HG03280 (cell line): ENCODE measurements around the gene EVI2B.
"Not testable (repeated sequence)": the region's sequence is repeated elsewhere in the genome, so short reads cannot be mapped to it uniquely, and the experiment has no call there.

Source experiments
- ATAC-seq: cut with Tn5 transposase; IDR thresholded peaks from one replicate; pipeline ENCODE4 v1.9.1; 2021; ENCODE audit warnings: mild to moderate bottlenecking, moderate library complexity; ENCODE audit not compliant: unreplicated experiment

The EVI2B gene

DNA sequence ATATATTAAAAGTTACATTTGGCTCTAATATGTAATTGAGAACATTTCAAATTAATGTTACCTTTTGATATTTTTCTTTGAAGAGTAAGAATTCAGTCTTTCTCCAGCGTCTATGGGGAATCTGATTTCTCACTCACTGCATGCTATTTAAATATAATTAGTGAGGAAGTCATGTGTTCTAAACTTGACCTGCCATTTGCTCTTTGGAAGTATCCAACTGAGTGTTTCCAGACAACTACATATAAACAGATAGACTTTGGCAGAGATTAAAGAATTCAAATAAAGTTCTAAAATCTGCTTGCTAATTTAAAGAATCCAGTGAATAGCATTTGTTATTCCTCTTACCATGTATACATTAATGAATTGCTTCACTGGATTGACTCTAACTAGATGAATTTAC, 40.3 kb downstream of the EVI2B start:
- ATAC-seq = no peak

GRCh38 chr17:31272803-31273202, 41.1 kb downstream of the EVI2B start:
- no peak for ATAC-seq

GRCh38 chr17:31272236-31272635, 41.6 kb downstream of the EVI2B start:
- ATAC-seq = no peak

- ATAC-seq = no peak
Observed at GRCh38 chr17:31269578-31269983, 44.3 kb downstream of the EVI2B start.

GRCh38 chr17:31269036-31269577, 44.7 kb downstream of the EVI2B start:
- no peak for ATAC-seq

DNA sequence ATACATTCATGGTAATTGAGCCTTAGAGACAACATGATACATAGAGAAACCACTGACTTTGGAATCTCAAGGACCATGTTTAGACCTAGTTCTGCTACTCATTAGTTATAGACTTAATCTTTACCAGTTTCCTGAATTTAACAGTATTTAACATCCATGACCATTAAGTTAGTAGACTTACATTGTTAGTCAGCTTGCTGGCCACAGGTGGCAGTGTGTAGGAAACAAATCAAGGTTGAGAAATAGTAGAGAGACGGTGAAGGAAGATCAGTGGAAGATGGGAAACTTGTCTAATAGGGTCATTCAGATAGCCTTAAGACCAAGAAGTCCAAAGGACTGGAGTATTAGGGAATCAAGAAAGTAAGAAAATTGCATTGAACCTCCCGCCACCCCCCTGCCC, 47.8 kb downstream of the EVI2B start:
- no peak for ATAC-seq

GRCh38 chr17:31262923-31263322, 50.9 kb downstream of the EVI2B start:
- ATAC-seq = not testable (repeated sequence)

GRCh38 chr17:31261601-31262000, 52.3 kb downstream of the EVI2B start:
- ATAC-seq = no peak

DNA sequence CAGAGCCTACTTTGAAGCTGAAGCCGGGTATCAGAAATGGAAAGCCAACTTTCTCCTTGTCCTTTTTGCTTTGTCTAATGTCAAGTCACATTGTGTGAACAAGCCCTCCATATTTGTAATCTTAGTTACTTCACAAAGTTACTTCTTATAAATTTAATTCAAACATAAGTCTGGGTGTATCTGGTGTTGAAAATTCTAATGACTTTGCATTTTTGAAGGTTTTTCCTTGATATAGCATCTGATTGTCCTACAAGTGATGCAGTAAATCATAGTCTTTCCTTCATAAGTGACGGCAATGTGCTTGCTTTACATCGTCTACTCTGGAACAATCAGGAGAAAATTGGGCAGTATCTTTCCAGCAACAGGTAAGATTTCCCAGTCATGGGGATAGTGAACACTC, 53.7 kb downstream of the EVI2B start:
- ATAC-seq = no peak

DNA sequence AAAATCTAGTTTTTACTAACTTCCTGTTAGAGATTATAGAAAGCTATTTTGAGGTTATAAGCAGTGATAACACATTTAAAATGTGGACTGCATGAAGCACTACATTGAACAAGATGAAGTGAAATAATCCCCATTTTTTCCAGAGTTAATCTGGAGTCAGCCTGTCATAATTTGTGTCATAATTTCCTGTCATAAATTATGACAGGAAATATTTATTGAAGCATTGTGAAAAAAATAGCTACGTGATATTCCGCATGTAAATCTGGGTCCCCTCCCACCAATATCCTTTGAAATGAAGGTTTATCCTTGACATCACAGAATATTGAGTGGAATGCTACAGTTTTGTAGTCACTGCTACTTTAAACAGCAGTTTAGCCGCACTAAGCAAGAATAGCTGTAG, 56.9 kb downstream of the EVI2B start:
- ATAC-seq = no peak

GRCh38 chr17:31254654-31255053, 59.2 kb downstream of the EVI2B start:
- no peak for ATAC-seq
